PC-3 (cell line): ENCODE measurements around the gene EEPD1. TPM values are rescaled to one million over a fixed set of nuclear protein-coding genes. Genes with fewer than 3 reads are reported as not detected.

Source experiments
- ATAC-seq: fragments of 200-7000 bp; cut with Tn5 transposase; 2 replicates; pipeline ENCODE4 v1.9.1; 2020; ENCODE audit warnings: mild to moderate bottlenecking, moderate library complexity
- BruUV-seq: library from RNA; stranded (reverse); fragments of 400-500 nt; replicated peaks from 2 replicates; lab custom pipeline; 2021; lab: Mats Ljungman, UMichigan
- CTCF ChIA-PET: fragments of 300-600 bp; sonication (Branson Sonifier 250); formaldehyde crosslinking; loops from one replicate; lab custom pipeline; 2022; ENCODE audit warnings: antibody characterized with exemption; lab: Charles Lee
- POLR2A ChIA-PET: fragments of 300-600 bp; sonication (Branson Sonifier 250); formaldehyde crosslinking; loops from one replicate; lab custom pipeline; 2022; ENCODE audit warnings: antibody characterized with exemption; ENCODE audit not compliant: unreplicated experiment; lab: Charles Lee
- DNase-seq: peaks from one replicate; pipeline ENCODE4 v3.0.0-alpha.2; 2015
- H2AFZ ChIP-seq: fragments of 300-600 bp; sonication (generic); 2 replicates; pipeline ENCODE4 v1.6.0; 2016; ENCODE audit warnings: antibody characterized with exemption, low read length
- H3F3A ChIP-seq: fragments of 300-600 bp; sonication (generic); one replicate; pipeline ENCODE4 v1.6.0; 2017; ENCODE audit warnings: antibody characterized with exemption, low read length, control low read depth, mild to moderate bottlenecking; ENCODE audit not compliant: unreplicated experiment
- H3K27ac ChIP-seq: fragments of 300-600 bp; sonication (generic); 2 replicates; pipeline ENCODE4 v1.5.1; 2016; ENCODE audit warnings: mild to moderate bottlenecking, low read length
- H3K27me3 ChIP-seq: fragments of 300-600 bp; sonication (generic); 2 replicates; pipeline ENCODE4 v1.6.1; 2016; ENCODE audit warnings: low read length, mixed read lengths
- H3K36me3 ChIP-seq: fragments of 300-600 bp; sonication (generic); 2 replicates; pipeline ENCODE4 v1.6.1; 2016; ENCODE audit warnings: low read depth, mixed run types, low read length, mixed read lengths
- H3K4me1 ChIP-seq: fragments of 300-600 bp; sonication (generic); 2 replicates; pipeline ENCODE4 v1.5.1; 2016; ENCODE audit warnings: low read length; ENCODE audit not compliant: insufficient read depth
- H3K4me2 ChIP-seq: fragments of 300-600 bp; sonication (generic); 2 replicates; pipeline ENCODE4 v1.6.0; 2016; ENCODE audit warnings: low read length
- H3K4me3 ChIP-seq: fragments of 300-600 bp; sonication (generic); 2 replicates; pipeline ENCODE4 v1.5.1; 2016; ENCODE audit warnings: mild to moderate bottlenecking, low read length, mixed read lengths
- H3K79me2 ChIP-seq: fragments of 300-600 bp; sonication (generic); 2 replicates; pipeline ENCODE4 v1.6.1; 2017; ENCODE audit warnings: low read length, mixed read lengths
- H3K9ac ChIP-seq: fragments of 300-600 bp; sonication (generic); 2 replicates; pipeline ENCODE4 v1.6.0; 2016; ENCODE audit warnings: mild to moderate bottlenecking, low read length
- H3K9me2 ChIP-seq: fragments of 300-600 bp; sonication (generic); replicated peaks from 2 replicates; pipeline ENCODE4 v1.6.1; 2016; ENCODE audit warnings: mixed run types, low read length, mixed read lengths
- H3K9me3 ChIP-seq: fragments of 300-600 bp; sonication (generic); 2 replicates; pipeline ENCODE4 v1.6.1; 2016; ENCODE audit warnings: low read length, mixed read lengths
- H4K20me1 ChIP-seq: fragments of 300-600 bp; sonication (generic); 2 replicates; pipeline ENCODE4 v1.6.1; 2016; ENCODE audit warnings: low read length, mixed read lengths
- EZH2 ChIP-seq: fragments of 300-600 bp; sonication (generic); IDR thresholded peaks from one replicate; pipeline ENCODE4 v1.6.1; 2017; ENCODE audit warnings: antibody characterized with exemption, mild to moderate bottlenecking, low read length; ENCODE audit not compliant: unreplicated experiment
- EZH2phosphoT487 ChIP-seq: fragments of 300-600 bp; sonication (generic); IDR thresholded peaks from 2 replicates; pipeline ENCODE4 v1.6.1; 2018; ENCODE audit warnings: mild to moderate bottlenecking, antibody characterized with exemption, low read length, borderline replicate concordance
- intact Hi-C: fragments of 100-400 bp; cut with micrococcal nuclease; formaldehyde crosslinking; loops from 2 replicates; pipeline ENCODE4 v1.9.0; 2023
- total RNA-seq: library from RNA; depleted of rRNA; stranded (reverse); fragments of >200 nt; gene quantifications from 2 replicates; pipeline ENCODE4 v1.2.3, GENCODE V29; 2014
- TF ChIP-seq, protein P1 (sequence below): fragments of 300-600 bp; sonication (generic); conservative IDR thresholded peaks from 2 replicates; pipeline ENCODE4 v1.5.1; 2017; ENCODE audit warnings: antibody characterized with exemption, low read depth, mild to moderate bottlenecking, low read length

The EEPD1 gene
- total RNA-seq, 1 experiment from 2014 or later, result 28.3 TPM

GRCh38 chr7:36190447-36191291 lies 37.6 kb downstream of the EEPD1 start:
- POLR2A ChIA-PET, result interaction anchor here (0.6 kb wide), 1 partner anchor 28 kb away, joined by 3 read pairs; no protein-coding TSS in a partner anchor
- no peaks in the 10 kb centered on the region for H3K36me3 ChIP-seq

DNA sequence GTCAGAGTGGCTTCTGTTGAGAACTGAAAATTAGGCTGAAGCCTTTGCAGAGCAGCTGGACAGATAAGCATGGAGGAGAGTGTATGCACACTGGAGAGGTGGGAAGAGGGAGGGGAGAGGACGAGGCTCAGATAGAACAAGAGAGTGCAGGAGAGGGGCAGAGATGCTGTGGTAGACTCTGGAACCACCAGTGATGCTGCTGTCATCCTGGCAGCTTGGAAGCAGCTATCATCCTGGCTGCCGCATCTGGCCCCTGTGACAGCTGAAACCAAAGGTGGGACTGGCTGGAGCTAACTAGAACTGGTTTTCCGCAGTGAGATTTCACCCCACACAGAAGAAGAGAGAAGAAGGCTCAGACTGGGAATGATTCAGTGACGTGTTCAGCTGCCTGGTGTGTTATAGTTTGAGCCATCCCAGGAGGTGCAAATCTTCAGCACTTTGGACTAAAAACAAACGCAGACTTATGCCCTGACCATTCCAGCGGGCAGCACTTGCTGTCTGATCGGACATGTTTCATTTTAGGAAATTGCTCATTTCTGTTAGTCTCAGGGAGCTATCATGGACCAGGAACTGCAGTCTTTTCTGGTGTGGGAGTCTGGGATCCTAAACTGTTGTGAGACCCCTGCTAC lies 38.4 kb downstream of the EEPD1 start:
- ChIA-PET POLR2A (no interaction called here), CTCF (no interaction called here)
- Histone ChIP-seq H3K4me3 (no peak overlapping the region), H3K9me3 (no peaks in the 10 kb centered on the region), H4K20me1 (no peaks in the 10 kb centered on the region), H3K36me3 (no peaks in the 10 kb centered on the region), H3K4me2 (no peak overlapping the region), H3K4me1 (peaks cover 21% of the 10 kb centered on the region), H2AFZ (no peak overlapping the region), H3K79me2 (peaks cover 69% of the 10 kb centered on the region), H3F3A (peaks cover 8% of the 10 kb centered on the region), H3K27me3 (no peaks in the 10 kb centered on the region), H3K9ac (no peak overlapping the region), H3K27ac (no peak overlapping the region), H3K9me2 (no peaks in the 10 kb centered on the region)
- intact Hi-C loops, result no loop called here
- DNase-seq, result no peak
- no TSS peak for BruUV-seq
- ATAC-seq, result no peak
- TF ChIP-seq, protein P1, sequence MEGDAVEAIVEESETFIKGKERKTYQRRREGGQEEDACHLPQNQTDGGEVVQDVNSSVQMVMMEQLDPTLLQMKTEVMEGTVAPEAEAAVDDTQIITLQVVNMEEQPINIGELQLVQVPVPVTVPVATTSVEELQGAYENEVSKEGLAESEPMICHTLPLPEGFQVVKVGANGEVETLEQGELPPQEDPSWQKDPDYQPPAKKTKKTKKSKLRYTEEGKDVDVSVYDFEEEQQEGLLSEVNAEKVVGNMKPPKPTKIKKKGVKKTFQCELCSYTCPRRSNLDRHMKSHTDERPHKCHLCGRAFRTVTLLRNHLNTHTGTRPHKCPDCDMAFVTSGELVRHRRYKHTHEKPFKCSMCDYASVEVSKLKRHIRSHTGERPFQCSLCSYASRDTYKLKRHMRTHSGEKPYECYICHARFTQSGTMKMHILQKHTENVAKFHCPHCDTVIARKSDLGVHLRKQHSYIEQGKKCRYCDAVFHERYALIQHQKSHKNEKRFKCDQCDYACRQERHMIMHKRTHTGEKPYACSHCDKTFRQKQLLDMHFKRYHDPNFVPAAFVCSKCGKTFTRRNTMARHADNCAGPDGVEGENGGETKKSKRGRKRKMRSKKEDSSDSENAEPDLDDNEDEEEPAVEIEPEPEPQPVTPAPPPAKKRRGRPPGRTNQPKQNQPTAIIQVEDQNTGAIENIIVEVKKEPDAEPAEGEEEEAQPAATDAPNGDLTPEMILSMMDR, result no peak
- TF ChIP-seq EZH2, result no peak
- TF ChIP-seq EZH2phosphoT487, result no peak

More at GRCh38 chr7:36190447-36191291, 37.6 kb downstream of the EEPD1 start:
- Histone ChIP-seq H3F3A (peaks cover 8% of the 10 kb centered on the region), H2AFZ (no peak overlapping the region), H3K4me3 (no peak overlapping the region), H3K9me3 (no peaks in the 10 kb centered on the region), H3K4me2 (no peak overlapping the region), H3K27me3 (no peaks in the 10 kb centered on the region), H3K9ac (no peak overlapping the region), H3K4me1 (peaks cover 21% of the 10 kb centered on the region), H3K9me2 (no peaks in the 10 kb centered on the region), H3K79me2 (peaks cover 75% of the 10 kb centered on the region), H4K20me1 (no peaks in the 10 kb centered on the region), H3K27ac (no peak overlapping the region)
- CTCF ChIA-PET, result no interaction called here
- intact Hi-C loops, result no loop called here
- DNase-seq (no peak), ATAC-seq (no peak)
- BruUV-seq, result no TSS peak
- TF ChIP-seq EZH2 (no peak), EZH2phosphoT487 (no peak)
- TF ChIP-seq, protein P1, result no peak
